ENCODE measurements around the gene ZNFX1. TPM values are rescaled to one million over a fixed set of nuclear protein-coding genes. Genes with fewer than 3 reads are reported as not detected.

Gene ZNFX1
- total RNA-seq, 1 donor from 2014 or later, result 77.4 TPM

- Histone ChIP-seq H3K36me3 (ENCODE audit: insufficient read depth, low read length) (peaks cover 61% of the 10 kb centered on the region), H3K4me1 (ENCODE audit: insufficient read depth, low read length) (no peaks in the 10 kb centered on the region), H3K79me2 (ENCODE audit: insufficient read depth, low read length) (peaks cover 11% of the 10 kb centered on the region), H3K9ac (ENCODE audit: low read length) (no peak overlapping the region), H3K9me3 (ENCODE audit: insufficient read depth, low read depth, low read length) (no peaks in the 10 kb centered on the region), H3K27me3 (ENCODE audit: insufficient read depth, low read length) (no peaks in the 10 kb centered on the region), H4K20me1 (ENCODE audit: insufficient read depth, low read length) (peaks cover 40% of the 10 kb centered on the region), H2AFZ (ENCODE audit: low read depth, low read length) (no peak overlapping the region), H3K4me2 (ENCODE audit: low read length) (no peak overlapping the region), H3K4me3 (ENCODE audit: insufficient read depth, low read depth, low read length) (no peak overlapping the region), H3K27ac (ENCODE audit: low read depth, low read length) (no peak overlapping the region)
- H3K36me3 Mint-ChIP-seq (ENCODE audit: low read depth, unreplicated experiment), result peaks cover 32% of the 10 kb centered on the region
- H3K9me3 Mint-ChIP-seq (ENCODE audit: unreplicated experiment), result no peaks in the 10 kb centered on the region
- DNase-seq (ENCODE audit: low read depth) (no peak), FAIRE-seq (no peak)
- H3K27ac Mint-ChIP-seq (ENCODE audit: unreplicated experiment), result peak overlapping the region; percentile 66
- H3K27me3 Mint-ChIP-seq (ENCODE audit: low read depth, unreplicated experiment), result no peaks in the 10 kb centered on the region
- H3K4me3 Mint-ChIP-seq (ENCODE audit: unreplicated experiment), result no peak overlapping the region
- peaks cover 5% of the 10 kb centered on the region for H3K4me1 Mint-ChIP-seq (ENCODE audit: low read depth, unreplicated experiment)
- no peak for TF ChIP-seq CTCF (IDR thresholded peaks at IDR 0.05; ENCODE audit: insufficient read depth, low read depth, low read length)
- no peak for TF ChIP-seq EZH2 (IDR thresholded peaks at IDR 0.05; ENCODE audit: insufficient read depth, low read length)
Measured at GRCh38 chr20:49260218-49260617, 17.6 kb downstream of the ZNFX1 start.

GRCh38 chr20:49259799-49260198, 18.1 kb downstream of the ZNFX1 start:
- TF ChIP-seq CTCF (IDR thresholded peaks at IDR 0.05; ENCODE audit: insufficient read depth, low read depth, low read length), result no peak
- TF ChIP-seq EZH2 (IDR thresholded peaks at IDR 0.05; ENCODE audit: insufficient read depth, low read length), result no peak
- no peak for FAIRE-seq
- peaks cover 36% of the 10 kb centered on the region for H4K20me1 ChIP-seq (ENCODE audit: insufficient read depth, low read length)
- no peak overlapping the region for H3K27ac Mint-ChIP-seq (ENCODE audit: unreplicated experiment)
- peaks cover 30% of the 10 kb centered on the region for H3K36me3 Mint-ChIP-seq (ENCODE audit: low read depth, unreplicated experiment)
- no peak overlapping the region for H3K27ac ChIP-seq (ENCODE audit: low read depth, low read length)
- H3K36me3 ChIP-seq (ENCODE audit: insufficient read depth, low read length), result peaks cover 58% of the 10 kb centered on the region
- no peaks in the 10 kb centered on the region for H3K4me1 ChIP-seq (ENCODE audit: insufficient read depth, low read length)
- H3K27me3 Mint-ChIP-seq (ENCODE audit: low read depth, unreplicated experiment), result no peaks in the 10 kb centered on the region
- H3K4me3 ChIP-seq (ENCODE audit: insufficient read depth, low read depth, low read length), result no peak overlapping the region
- no peak for DNase-seq (ENCODE audit: low read depth)
- no peak overlapping the region for H2AFZ ChIP-seq (ENCODE audit: low read depth, low read length)
- peaks cover 2% of the 10 kb centered on the region for H3K4me1 Mint-ChIP-seq (ENCODE audit: low read depth, unreplicated experiment)
- H3K4me3 Mint-ChIP-seq (ENCODE audit: unreplicated experiment), result no peak overlapping the region
- H3K27me3 ChIP-seq (ENCODE audit: insufficient read depth, low read length), result no peaks in the 10 kb centered on the region
- no peaks in the 10 kb centered on the region for H3K9me3 ChIP-seq (ENCODE audit: insufficient read depth, low read depth, low read length)
- H3K9ac ChIP-seq (ENCODE audit: low read length), result no peak overlapping the region
- H3K9me3 Mint-ChIP-seq (ENCODE audit: unreplicated experiment), result no peaks in the 10 kb centered on the region
- H3K79me2 ChIP-seq (ENCODE audit: insufficient read depth, low read length), result peaks cover 7% of the 10 kb centered on the region
- H3K4me2 ChIP-seq (ENCODE audit: low read length), result no peak overlapping the region

- Mint-ChIP-seq H3K9me3 (ENCODE audit: unreplicated experiment) (no peaks in the 10 kb centered on the region), H3K27ac (ENCODE audit: unreplicated experiment) (no peak overlapping the region), H3K4me3 (ENCODE audit: unreplicated experiment) (no peak overlapping the region), H3K36me3 (ENCODE audit: low read depth, unreplicated experiment) (peaks cover 28% of the 10 kb centered on the region), H3K27me3 (ENCODE audit: low read depth, unreplicated experiment) (no peaks in the 10 kb centered on the region), H3K4me1 (ENCODE audit: low read depth, unreplicated experiment) (no peaks in the 10 kb centered on the region)
- FAIRE-seq (no peak), DNase-seq (ENCODE audit: low read depth) (no peak)
- Histone ChIP-seq H3K27ac (ENCODE audit: low read depth, low read length) (no peak overlapping the region), H2AFZ (ENCODE audit: low read depth, low read length) (no peak overlapping the region), H3K9me3 (ENCODE audit: insufficient read depth, low read depth, low read length) (no peaks in the 10 kb centered on the region), H3K4me3 (ENCODE audit: insufficient read depth, low read depth, low read length) (no peak overlapping the region), H3K27me3 (ENCODE audit: insufficient read depth, low read length) (no peaks in the 10 kb centered on the region), H4K20me1 (ENCODE audit: insufficient read depth, low read length) (peaks cover 31% of the 10 kb centered on the region), H3K9ac (ENCODE audit: low read length) (no peak overlapping the region), H3K4me1 (ENCODE audit: insufficient read depth, low read length) (no peaks in the 10 kb centered on the region), H3K36me3 (ENCODE audit: insufficient read depth, low read length) (peaks cover 59% of the 10 kb centered on the region), H3K79me2 (ENCODE audit: insufficient read depth, low read length) (peaks cover 2% of the 10 kb centered on the region), H3K4me2 (ENCODE audit: low read length) (no peak overlapping the region)
- TF ChIP-seq CTCF (IDR thresholded peaks at IDR 0.05; ENCODE audit: insufficient read depth, low read depth, low read length), result no peak
- TF ChIP-seq EZH2 (IDR thresholded peaks at IDR 0.05; ENCODE audit: insufficient read depth, low read length), result no peak
Measured at GRCh38 chr20:49259284-49259683, 18.6 kb downstream of the ZNFX1 start.

Measured in astrocyte (in vitro differentiated cells and primary cell).